NCI-H526 (cell line): ENCODE data around the gene VWA3B.
"Not testable (repeated sequence)": the region's sequence is repeated elsewhere in the genome, so short reads cannot be mapped to it uniquely, and the experiment has no call there.

Experiments used
- DNase-seq, 2 experiments: peaks; one replicate each; lab custom pipeline; 2025; lab: John Stamatoyannopoulos, UW

Gene VWA3B

GRCh38 chr2:98245491-98245890, 158.5 kb downstream of the VWA3B start:
- DNase-seq: no peak

GRCh38 chr2:98247383-98247782, 160.4 kb downstream of the VWA3B start:
- DNase-seq: no peak

- DNase-seq: peak; percentile 36 to 55
Observed at GRCh38 chr2:98252038-98252773, 165.2 kb downstream of the VWA3B start.

- no peak for DNase-seq
Observed at GRCh38 chr2:98253461-98254070, 166.6 kb downstream of the VWA3B start.

- DNase-seq: no peak
Observed at GRCh38 chr2:98254504-98255059, 167.6 kb downstream of the VWA3B start.

DNA sequence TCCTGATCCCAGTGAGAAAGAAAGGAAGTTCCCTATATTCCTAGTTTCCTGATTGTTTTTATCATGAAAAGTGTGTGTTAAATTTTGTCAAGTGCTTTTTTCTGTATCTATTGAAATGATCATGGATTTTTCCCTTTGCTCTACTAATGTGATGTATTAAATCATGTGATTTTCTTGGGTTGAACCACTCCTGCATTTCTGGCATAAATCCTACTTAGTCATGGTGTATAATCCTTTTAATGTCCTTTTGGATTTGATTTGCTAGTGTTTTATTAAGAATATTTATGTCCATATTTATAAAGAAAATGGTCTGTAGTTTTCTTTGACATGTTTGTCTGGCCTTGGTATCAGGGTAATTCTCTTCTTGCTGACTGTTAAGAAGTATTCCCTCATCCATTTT, 171.9 kb downstream of the VWA3B start:
- DNase-seq: no peak

DNA sequence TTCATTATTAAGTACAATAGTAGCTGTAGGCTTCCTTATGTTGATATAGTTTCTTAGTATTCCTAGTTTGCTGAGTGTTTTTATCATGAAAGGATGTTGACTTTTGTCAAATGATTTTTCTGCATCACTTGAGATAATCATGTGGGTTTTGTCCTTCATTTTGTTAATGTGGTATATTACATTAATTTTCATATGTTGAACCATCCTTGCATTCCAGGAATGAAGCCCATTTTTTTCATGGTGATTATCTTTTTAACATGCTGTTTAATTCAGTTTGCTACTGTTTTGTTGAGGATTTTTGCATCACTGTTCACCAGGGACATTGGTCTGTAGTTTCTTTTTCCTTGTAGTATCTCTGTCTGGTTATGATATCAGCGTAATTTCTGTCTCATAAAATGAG, 176.4 kb downstream of the VWA3B start:
- DNase-seq: no peak

DNA sequence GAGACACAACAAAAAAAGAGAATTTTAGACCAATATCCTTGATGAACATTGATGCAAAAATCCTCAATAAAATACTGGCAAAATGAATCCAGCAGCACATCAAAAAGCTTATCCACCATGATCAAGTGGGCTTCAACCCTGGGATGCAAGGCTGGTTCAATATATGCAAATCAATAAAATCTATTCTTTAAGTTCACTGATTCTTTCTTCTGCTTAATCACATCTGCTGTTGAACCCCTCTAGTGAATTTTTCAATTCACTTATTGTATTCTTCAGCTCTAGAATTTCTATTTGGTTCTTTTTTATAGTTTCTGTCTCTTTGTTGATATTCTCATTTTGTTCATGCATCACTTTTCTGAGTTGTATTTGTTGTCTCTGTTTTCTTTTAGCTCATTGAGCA, 181.3 kb downstream of the VWA3B start:
- not testable (repeated sequence) for DNase-seq

DNA sequence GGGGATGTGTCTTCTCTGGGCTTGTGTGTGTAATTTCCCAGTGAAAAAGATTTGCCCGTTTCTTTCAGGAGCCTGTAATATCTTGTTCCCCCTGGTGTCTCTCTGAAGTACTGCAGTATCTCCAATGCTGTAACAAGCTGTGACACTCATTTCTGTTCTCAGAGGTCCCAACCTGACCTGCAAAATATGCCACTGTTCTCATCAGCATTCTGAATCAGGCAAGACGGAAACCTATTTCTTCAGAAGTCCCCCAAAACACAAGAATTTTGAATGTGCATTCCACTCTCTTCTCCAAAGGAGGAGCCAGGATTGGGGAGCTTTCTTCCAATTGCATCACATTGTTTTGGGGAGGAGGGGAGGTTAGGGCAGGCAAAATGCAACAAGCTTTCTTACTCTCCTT, 182.3 kb downstream of the VWA3B start:
- peak; percentile 24 to 78 for DNase-seq

- DNase-seq: no peak
Observed at GRCh38 chr2:98269830-98270229, 182.9 kb downstream of the VWA3B start.

GRCh38 chr2:98277162-98277859, 190.3 kb downstream of the VWA3B start:
- no peak for DNase-seq

- no peak for DNase-seq
Observed at GRCh38 chr2:98278074-98278473, 191.1 kb downstream of the VWA3B start.

DNA sequence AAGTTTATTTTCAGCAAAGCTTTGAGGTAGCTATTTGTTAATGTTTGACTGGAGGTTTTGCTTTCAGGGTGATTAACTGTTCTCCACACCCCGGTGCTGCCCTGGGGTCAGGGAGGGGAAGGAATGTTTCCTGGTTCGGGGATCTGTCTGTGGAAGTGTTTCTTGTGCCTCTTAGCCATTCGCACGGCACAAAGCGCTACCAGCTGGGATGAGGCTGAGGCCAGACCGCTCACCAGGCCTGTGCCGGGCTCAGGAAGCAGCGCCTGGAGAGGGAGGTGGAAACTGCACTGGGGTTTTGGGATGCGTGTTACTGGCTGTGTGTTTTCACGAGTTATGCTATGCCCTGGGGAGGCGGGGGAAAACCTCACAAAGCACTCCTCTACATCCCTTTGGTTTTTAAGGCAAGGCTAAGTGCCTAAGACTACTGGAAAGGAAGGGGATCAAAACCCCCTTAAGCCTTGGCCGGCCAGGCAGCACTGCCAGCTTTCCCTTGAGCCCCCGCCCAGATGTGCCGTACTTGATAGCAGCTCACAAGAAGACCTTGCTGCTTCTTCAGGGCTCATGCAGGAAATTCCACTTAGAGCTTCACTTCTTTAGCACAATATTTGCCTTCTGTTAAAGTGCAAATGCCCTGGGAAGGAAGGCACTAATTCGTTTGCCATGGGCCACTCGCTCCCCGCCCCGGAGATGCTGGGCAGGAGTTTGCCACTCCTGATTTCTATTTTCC, 193.6 kb downstream of the VWA3B start:
- peak in 1 of 2 experiments; percentile 10 for DNase-seq

GRCh38 chr2:98281607-98282006, 194.6 kb downstream of the VWA3B start:
- DNase-seq: no peak

- no peak for DNase-seq
Observed at GRCh38 chr2:98282109-98282508, 195.1 kb downstream of the VWA3B start.

DNA sequence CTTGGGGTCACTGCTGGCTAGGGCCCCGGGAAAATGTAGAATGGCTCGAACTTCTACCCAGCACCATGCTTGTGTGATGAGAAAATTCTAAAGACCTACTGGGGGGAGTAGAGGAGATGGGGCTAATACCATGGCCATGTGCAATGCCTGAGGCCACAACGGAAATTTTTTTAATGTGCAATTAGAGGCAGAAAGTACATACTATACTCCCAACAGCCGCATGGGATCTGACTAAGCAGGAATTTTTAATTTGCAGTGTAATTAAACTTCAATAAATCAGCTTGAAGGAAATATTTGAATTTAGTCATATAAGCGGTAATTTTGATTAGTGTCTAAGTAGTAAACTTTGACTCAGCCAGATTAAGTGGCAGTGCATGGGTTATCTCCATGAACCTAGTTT, 206.1 kb downstream of the VWA3B start:
- no peak for DNase-seq

DNA sequence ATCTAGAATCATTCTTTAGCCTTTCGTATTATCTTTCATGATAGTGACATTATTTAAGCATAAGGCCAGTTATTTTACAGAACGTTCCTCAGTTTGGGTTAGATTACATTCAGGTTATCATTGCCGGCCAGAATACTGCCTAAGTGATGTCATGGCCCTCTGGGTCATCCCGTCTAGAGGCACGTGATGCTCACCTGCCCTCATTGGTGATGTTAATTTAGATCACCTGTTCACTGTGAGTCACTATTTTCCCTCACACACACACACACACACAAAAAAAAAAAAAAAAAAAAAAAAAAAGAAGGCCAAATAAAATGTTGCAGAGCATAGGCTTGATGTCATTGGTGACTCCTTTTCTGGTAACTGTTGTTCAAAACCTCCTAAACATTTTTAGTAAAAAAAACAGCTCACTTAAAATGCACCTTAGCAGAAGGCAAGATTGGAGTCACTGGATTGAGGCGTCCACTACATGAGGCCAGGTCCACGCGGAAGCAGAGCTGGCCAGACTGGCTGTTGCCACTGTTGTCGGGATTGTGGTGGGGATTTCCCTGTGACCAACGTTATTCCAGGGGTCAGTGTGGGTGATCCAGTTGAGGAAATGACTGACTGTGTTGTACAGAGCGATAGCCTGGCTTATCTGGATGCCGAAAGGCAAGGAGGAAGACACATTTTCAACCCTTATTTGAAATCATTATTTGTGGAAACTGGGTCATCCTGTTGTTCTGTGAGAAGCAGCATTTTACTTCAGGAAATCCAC, 207.1 kb downstream of the VWA3B start:
- no peak for DNase-seq

GRCh38 chr2:98294711-98295110, 207.7 kb downstream of the VWA3B start:
- DNase-seq: no peak

DNA sequence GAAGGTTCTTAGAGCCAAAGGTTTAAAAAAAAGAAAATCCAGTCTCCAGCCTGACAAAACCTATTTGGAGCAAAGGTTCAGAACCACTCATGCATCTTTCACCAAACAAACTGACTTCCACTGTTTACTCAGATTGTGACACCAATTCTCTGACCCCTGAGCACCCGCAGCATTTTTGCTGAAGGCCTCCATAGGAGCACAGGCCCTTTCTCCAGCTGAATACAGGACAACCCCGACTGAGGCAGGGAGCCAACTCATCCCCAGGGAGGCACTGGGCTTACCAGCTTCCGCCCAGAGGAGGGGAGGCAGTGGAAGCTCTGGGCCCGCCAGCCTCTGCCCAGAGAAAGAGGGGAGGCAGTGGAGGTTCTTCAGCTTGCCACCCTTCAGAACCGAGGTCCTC, 208.3 kb downstream of the VWA3B start:
- no peak for DNase-seq

- no peak for DNase-seq
Observed at GRCh38 chr2:98295721-98296414, 208.9 kb downstream of the VWA3B start.

GRCh38 chr2:98296440-98296839, 209.5 kb downstream of the VWA3B start:
- DNase-seq: no peak
